BLaER1 (cell line): ENCODE data around the gene IGIP.
A peak's percentile ranks its signal among the peaks of the same experiment; 100 is the strongest.

Source experiments
- H3K27ac ChIP-seq: shearing (Covaris generic); formaldehyde crosslinking; 2 replicates; pipeline ENCODE4 v1.8.1; 2022
- H3K27me3 ChIP-seq: shearing (Covaris generic); formaldehyde crosslinking; 2 replicates; pipeline ENCODE4 v1.8.1; 2022
- H3K36me3 ChIP-seq: shearing (Covaris generic); formaldehyde crosslinking; 2 replicates; pipeline ENCODE4 v1.8.1; 2022
- H3K4me1 ChIP-seq: shearing (Covaris generic); formaldehyde crosslinking; 2 replicates; pipeline ENCODE4 v1.8.1; 2022
- H3K4me2 ChIP-seq: shearing (Covaris generic); formaldehyde crosslinking; 2 replicates; pipeline ENCODE4 v1.8.1; 2022
- H3K4me3 ChIP-seq: shearing (Covaris generic); formaldehyde crosslinking; 2 replicates; pipeline ENCODE4 v1.8.1; 2022
- H3K9ac ChIP-seq: shearing (Covaris generic); formaldehyde crosslinking; 2 replicates; pipeline ENCODE4 v1.8.1; 2022
- H3K9me3 ChIP-seq: shearing (Covaris generic); formaldehyde crosslinking; 2 replicates; pipeline ENCODE4 v1.8.1; 2022
- H4K20me1 ChIP-seq: shearing (Covaris generic); formaldehyde crosslinking; 2 replicates; pipeline ENCODE4 v1.8.1; 2022
- Cebpa-rat ChIP-seq: shearing (Covaris generic); IDR thresholded peaks from 2 replicates; pipeline ENCODE4 v1.8.1; 2022

IGIP gene

DNA sequence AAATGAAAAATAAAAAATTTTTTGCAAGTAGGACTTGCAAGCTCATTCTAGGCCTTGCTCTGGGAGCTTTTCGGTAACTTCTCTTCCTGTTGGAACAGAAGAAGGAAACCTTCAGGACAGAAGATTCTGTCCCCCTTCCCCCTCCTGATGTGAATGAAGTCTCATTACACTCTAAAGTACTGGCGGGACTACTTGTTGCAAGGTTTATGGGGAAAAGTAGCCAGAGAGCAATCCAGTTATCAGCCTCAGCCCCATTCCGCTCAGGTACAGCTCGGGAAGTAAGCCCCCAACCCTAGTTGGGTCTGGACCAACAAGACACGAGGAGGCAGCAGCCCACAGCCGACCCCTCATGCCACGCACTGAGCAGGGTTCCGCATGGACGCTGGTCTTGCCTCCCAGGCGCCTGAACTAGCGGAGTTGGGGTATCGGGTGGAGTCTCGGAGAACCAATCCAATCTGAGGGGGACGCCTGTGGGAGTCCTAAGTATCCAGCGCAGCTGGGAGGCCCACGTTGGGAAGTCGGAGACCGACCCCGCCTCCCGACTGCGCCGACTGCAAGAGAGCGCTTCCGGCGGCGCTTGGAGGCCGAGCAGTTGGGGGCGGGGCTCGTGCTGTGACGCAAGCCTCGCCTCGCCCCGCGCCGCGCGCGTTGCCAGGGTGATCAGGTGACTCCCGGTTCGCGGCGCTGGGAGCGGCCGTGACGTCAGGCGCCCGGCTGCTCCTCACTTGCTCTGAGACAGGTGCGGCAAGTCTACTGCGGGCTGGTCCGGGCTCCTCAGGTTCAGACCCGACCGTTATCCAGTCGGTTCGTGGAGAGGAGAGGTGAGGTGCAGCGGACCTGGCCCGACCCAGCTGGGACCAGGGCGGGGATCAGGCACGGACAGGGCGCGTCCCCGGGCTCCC, 49.0 kb downstream of the IGIP start, which contains the start of gene CYSTM1:
CYSTM1 (plus strand) TSS at position 724 of the 902 bp plus-strand sequence. CDS start 19,278 bp downstream, outside the sequence.
- Histone ChIP-seq H3K9ac (peak within 1 kb of the TSS; percentile 78), H3K9me3 (no peaks in the 10 kb centered on the region), H3K36me3 (no peaks in the 10 kb centered on the region), H3K4me2 (peak within 1 kb of the TSS; percentile 97), H3K4me3 (peak within 1 kb of the TSS; percentile 95), H3K27ac (peak within 1 kb of the TSS; percentile 67), H3K27me3 (no peaks in the 10 kb centered on the region), H3K4me1 (peaks cover 20% of the 10 kb centered on the region), H4K20me1 (no peaks in the 10 kb centered on the region)
- TF ChIP-seq Cebpa-rat = peak; percentile 77

DNA sequence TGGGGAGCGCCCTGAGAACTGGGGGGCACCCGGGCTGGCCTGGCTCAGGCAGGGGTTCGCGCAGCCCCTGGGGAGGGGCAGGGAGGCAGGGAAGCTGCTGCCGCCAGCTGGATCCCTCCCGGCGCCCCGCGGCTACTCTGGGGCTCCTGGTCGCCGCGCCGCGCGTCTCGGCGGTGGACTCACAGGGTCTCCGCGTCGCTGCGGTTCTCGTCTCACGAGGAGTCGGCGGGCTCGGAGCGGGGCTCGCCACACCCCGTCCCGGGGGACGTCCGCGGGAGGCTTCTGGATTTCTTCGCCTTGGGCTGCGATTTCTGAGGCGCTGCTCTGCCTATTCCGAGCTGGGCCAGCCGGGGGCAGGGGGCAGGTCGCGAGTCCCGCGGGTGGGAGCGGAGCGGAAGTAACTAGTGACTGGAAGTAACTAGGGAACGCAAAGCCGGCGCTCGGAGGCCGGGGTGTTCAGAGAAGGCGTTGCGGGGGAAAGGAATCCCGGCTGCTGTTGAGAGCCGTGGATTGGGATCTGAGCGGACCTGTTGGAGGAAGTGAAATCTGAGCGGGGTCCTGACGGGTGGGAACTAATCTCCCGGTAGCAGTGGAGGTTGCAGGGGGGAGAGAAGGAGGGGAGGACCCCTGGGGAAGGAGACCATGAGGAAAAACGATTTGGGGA, 49.8 kb downstream of the IGIP start:
- Histone ChIP-seq H3K9me3 (no peaks in the 10 kb centered on the region), H3K9ac (peak overlapping the region; percentile 78), H3K4me2 (peak overlapping the region; percentile 97), H3K4me3 (peak overlapping the region; percentile 95), H4K20me1 (no peaks in the 10 kb centered on the region), H3K27me3 (no peaks in the 10 kb centered on the region), H3K36me3 (no peaks in the 10 kb centered on the region), H3K27ac (peak overlapping the region; percentile 67), H3K4me1 (peaks cover 20% of the 10 kb centered on the region)
- TF ChIP-seq Cebpa-rat = no peak

DNA sequence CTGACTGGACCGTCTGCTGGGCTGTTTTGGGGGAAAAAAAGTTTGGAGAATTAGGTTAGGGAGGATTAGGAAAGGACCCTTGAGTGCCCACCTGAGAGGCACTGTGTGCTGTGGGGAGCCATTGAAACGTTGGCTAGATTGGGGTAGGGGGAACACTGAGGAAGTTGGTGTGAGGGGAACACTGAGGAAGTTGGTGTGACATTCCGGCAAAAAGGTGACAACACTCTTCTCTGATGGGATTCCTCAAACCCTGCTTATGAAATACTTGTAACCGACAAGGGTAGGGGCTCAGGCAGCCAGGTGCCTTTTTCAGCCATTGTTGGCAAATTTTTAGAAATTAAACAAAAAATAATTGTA, 50.3 kb downstream of the IGIP start:
- H3K4me3 ChIP-seq = peak overlapping the region; percentile 95
- peak overlapping the region; percentile 97 for H3K4me2 ChIP-seq
- peak overlapping the region; percentile 67 for H3K27ac ChIP-seq

DNA sequence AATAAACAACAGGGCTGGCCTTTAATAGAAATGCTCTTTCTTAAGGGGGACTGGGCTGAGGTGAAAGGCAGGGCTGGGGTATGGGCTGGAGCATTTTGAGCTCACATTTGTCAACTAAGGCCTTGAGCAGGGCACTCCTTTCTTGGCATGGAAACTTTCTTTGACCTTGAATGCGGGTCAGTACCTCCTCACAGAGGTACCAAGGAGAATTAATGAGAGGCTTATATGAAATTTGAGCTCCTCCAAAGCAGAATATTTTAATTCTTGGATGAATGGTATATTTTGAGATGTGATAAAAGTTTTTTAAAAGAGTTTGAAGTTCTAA, 52.3 kb downstream of the IGIP start:
- H3K4me2 ChIP-seq = no peak overlapping the region
- H3K9ac ChIP-seq = no peak overlapping the region
- no peaks in the 10 kb centered on the region for H4K20me1 ChIP-seq
- TF ChIP-seq Cebpa-rat = no peak
- H3K36me3 ChIP-seq = no peaks in the 10 kb centered on the region
- no peaks in the 10 kb centered on the region for H3K9me3 ChIP-seq
- H3K4me1 ChIP-seq = peaks cover 20% of the 10 kb centered on the region
- no peak overlapping the region for H3K4me3 ChIP-seq
- H3K27ac ChIP-seq = no peak overlapping the region
- no peaks in the 10 kb centered on the region for H3K27me3 ChIP-seq

More for the DNA sequence above, 50.3 kb downstream of the IGIP start:
- Histone ChIP-seq H3K4me1 (peaks cover 20% of the 10 kb centered on the region), H3K27me3 (no peaks in the 10 kb centered on the region), H4K20me1 (no peaks in the 10 kb centered on the region), H3K9ac (peak overlapping the region; percentile 78), H3K9me3 (no peaks in the 10 kb centered on the region), H3K36me3 (no peaks in the 10 kb centered on the region)
- no peak for TF ChIP-seq Cebpa-rat

DNA sequence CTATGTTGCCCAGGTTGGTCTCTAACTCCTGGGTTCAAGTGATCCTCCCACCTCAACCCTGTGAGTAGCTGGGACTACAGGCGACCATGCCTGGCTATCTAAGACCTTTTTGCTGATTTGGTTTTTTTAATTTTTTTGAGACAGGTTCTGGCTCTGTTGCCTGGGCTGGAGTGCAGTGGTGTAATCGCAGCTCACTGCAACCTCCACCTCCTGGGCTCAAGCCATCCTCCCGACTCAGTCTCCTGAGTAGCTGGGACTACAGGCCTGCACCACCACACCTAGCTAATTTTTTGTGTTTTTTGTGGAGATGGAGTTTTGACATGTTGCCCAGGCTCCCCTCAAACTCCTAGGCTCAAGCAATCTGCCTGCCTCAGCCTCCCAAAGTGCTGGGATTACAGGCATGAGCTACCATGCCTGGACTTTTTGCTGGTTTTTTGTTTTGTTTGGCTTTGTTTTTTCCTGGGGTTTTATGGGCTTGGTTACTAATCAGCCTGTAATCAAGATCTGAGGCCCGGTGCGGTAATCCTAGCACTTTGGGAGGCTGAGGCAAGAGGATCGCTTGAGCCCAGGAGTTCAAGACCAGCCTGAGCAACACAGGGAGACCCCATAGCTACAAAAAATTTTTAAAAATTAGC, 52.9 kb downstream of the IGIP start:
- no peak overlapping the region for H3K9ac ChIP-seq
- H4K20me1 ChIP-seq = no peaks in the 10 kb centered on the region
- no peak overlapping the region for H3K4me2 ChIP-seq
- no peaks in the 10 kb centered on the region for H3K27me3 ChIP-seq
- H3K9me3 ChIP-seq = no peaks in the 10 kb centered on the region
- H3K27ac ChIP-seq = no peak overlapping the region
- TF ChIP-seq Cebpa-rat = no peak
- no peaks in the 10 kb centered on the region for H3K36me3 ChIP-seq
- peaks cover 20% of the 10 kb centered on the region for H3K4me1 ChIP-seq
- H3K4me3 ChIP-seq = no peak overlapping the region
